Neural cell (in vitro differentiated cells): ENCODE data around the gene HECW1.

Experiments used
- EP300 ChIP-seq: fragments of 450-650 bp; conservative IDR thresholded peaks from 2 replicates; pipeline ENCODE4 v1.6.1; 2014; ENCODE audit warnings: antibody characterized with exemption, mild to moderate bottlenecking, moderate library complexity; ENCODE audit not compliant: poor library complexity, severe bottlenecking
- EZH2 ChIP-seq: fragments of 200-600, 300-800 bp; shearing (Covaris generic), sonication (generic); IDR thresholded peaks from 2 replicates; pipeline ENCODE4 v1.6.1; 2014; ENCODE audit warnings: antibody characterized with exemption, low read length, borderline replicate concordance, mild to moderate bottlenecking; ENCODE audit not compliant: insufficient read depth, poor library complexity, severe bottlenecking
- POLR2AphosphoS5 ChIP-seq: IDR thresholded peaks from 2 replicates; pipeline ENCODE4 v1.6.1; 2012
- RAD21 ChIP-seq: fragments of 450-650 bp; conservative IDR thresholded peaks from 2 replicates; pipeline ENCODE4 v1.6.1; 2014; ENCODE audit warnings: antibody characterized with exemption, mild to moderate bottlenecking, moderate library complexity
- SMC3 ChIP-seq: fragments of 450-650 bp; conservative IDR thresholded peaks from 2 replicates; pipeline ENCODE4 v1.6.1; 2014; ENCODE audit warnings: antibody characterized with exemption, mild to moderate bottlenecking, moderate library complexity; ENCODE audit not compliant: poor library complexity
- TAF1 ChIP-seq: IDR thresholded peaks from 2 replicates; pipeline ENCODE4 v1.6.1; 2012; ENCODE audit warnings: low read depth
- TF ChIP-seq, protein P1 (sequence below): fragments of 450-650 bp; IDR thresholded peaks from 2 replicates; pipeline ENCODE4 v1.5.1; 2014; ENCODE audit warnings: antibody characterized with exemption, mild to moderate bottlenecking, moderate library complexity; ENCODE audit not compliant: poor library complexity, severe bottlenecking
- TF ChIP-seq, protein P2 (sequence below): IDR thresholded peaks from 2 replicates; pipeline ENCODE4 v1.6.1; 2012; ENCODE audit warnings: borderline replicate concordance

- TF ChIP-seq, protein P1, sequence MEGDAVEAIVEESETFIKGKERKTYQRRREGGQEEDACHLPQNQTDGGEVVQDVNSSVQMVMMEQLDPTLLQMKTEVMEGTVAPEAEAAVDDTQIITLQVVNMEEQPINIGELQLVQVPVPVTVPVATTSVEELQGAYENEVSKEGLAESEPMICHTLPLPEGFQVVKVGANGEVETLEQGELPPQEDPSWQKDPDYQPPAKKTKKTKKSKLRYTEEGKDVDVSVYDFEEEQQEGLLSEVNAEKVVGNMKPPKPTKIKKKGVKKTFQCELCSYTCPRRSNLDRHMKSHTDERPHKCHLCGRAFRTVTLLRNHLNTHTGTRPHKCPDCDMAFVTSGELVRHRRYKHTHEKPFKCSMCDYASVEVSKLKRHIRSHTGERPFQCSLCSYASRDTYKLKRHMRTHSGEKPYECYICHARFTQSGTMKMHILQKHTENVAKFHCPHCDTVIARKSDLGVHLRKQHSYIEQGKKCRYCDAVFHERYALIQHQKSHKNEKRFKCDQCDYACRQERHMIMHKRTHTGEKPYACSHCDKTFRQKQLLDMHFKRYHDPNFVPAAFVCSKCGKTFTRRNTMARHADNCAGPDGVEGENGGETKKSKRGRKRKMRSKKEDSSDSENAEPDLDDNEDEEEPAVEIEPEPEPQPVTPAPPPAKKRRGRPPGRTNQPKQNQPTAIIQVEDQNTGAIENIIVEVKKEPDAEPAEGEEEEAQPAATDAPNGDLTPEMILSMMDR, result no peak
- TF ChIP-seq, protein P2, sequence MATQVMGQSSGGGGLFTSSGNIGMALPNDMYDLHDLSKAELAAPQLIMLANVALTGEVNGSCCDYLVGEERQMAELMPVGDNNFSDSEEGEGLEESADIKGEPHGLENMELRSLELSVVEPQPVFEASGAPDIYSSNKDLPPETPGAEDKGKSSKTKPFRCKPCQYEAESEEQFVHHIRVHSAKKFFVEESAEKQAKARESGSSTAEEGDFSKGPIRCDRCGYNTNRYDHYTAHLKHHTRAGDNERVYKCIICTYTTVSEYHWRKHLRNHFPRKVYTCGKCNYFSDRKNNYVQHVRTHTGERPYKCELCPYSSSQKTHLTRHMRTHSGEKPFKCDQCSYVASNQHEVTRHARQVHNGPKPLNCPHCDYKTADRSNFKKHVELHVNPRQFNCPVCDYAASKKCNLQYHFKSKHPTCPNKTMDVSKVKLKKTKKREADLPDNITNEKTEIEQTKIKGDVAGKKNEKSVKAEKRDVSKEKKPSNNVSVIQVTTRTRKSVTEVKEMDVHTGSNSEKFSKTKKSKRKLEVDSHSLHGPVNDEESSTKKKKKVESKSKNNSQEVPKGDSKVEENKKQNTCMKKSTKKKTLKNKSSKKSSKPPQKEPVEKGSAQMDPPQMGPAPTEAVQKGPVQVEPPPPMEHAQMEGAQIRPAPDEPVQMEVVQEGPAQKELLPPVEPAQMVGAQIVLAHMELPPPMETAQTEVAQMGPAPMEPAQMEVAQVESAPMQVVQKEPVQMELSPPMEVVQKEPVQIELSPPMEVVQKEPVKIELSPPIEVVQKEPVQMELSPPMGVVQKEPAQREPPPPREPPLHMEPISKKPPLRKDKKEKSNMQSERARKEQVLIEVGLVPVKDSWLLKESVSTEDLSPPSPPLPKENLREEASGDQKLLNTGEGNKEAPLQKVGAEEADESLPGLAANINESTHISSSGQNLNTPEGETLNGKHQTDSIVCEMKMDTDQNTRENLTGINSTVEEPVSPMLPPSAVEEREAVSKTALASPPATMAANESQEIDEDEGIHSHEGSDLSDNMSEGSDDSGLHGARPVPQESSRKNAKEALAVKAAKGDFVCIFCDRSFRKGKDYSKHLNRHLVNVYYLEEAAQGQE, result no peak
- no peak for TF ChIP-seq EZH2
- TF ChIP-seq TAF1, result no peak
- no peak for TF ChIP-seq SMC3
- TF ChIP-seq RAD21, result no peak
- TF ChIP-seq POLR2AphosphoS5, result no peak
- TF ChIP-seq EP300, result peak; percentile 68
Measured at GRCh38 chr7:43283706-43284105, 171.3 kb downstream of the HECW1 start.
